ENCODE data around the gene LRRC32. TPM values are rescaled to one million over a fixed set of nuclear protein-coding genes. Genes with fewer than 3 reads are reported as not detected.

Gene LRRC32
- total RNA-seq, 1 donor from 2014 or later: 43.2 TPM

- DNase-seq (ENCODE audit: low spot score in 2 of 2, unreplicated experiment in 2 of 2): no peak
- Mint-ChIP-seq H3K4me3 (no peak overlapping the region), H3K9me3 (peaks cover 18% of the 10 kb centered on the region), H3K36me3 (no peaks in the 10 kb centered on the region), H3K27me3 (ENCODE audit: low read depth) (no peaks in the 10 kb centered on the region), H3K4me1 (peaks cover 26% of the 10 kb centered on the region), H3K27ac (no peak overlapping the region)
- no peak for TF ChIP-seq CTCF (IDR thresholded peaks at IDR 0.05; ENCODE audit: unreplicated experiment)
Measured at GRCh38 chr11:76708972-76709660, 38.6 kb upstream of the LRRC32 start.

- TF ChIP-seq CTCF (IDR thresholded peaks at IDR 0.05; ENCODE audit: unreplicated experiment): no peak
- H3K27me3 Mint-ChIP-seq (ENCODE audit: low read depth): no peaks in the 10 kb centered on the region
- H3K9me3 Mint-ChIP-seq: peaks cover 18% of the 10 kb centered on the region
- no peak for DNase-seq (ENCODE audit: low spot score in 2 of 2, unreplicated experiment in 2 of 2)
- no peak overlapping the region for H3K27ac Mint-ChIP-seq
- H3K36me3 Mint-ChIP-seq: no peaks in the 10 kb centered on the region
- peaks cover 26% of the 10 kb centered on the region for H3K4me1 Mint-ChIP-seq
- no peak overlapping the region for H3K4me3 Mint-ChIP-seq
Measured at GRCh38 chr11:76707293-76707825, 36.8 kb upstream of the LRRC32 start.

- H3K4me1 Mint-ChIP-seq: peaks cover 26% of the 10 kb centered on the region
- H3K4me3 Mint-ChIP-seq: no peak overlapping the region
- no peak overlapping the region for H3K27ac Mint-ChIP-seq
- H3K36me3 Mint-ChIP-seq: no peaks in the 10 kb centered on the region
- TF ChIP-seq CTCF (IDR thresholded peaks at IDR 0.05; ENCODE audit: unreplicated experiment): no peak
- DNase-seq (ENCODE audit: low spot score in 2 of 2, unreplicated experiment in 2 of 2): no peak
- H3K9me3 Mint-ChIP-seq: peaks cover 18% of the 10 kb centered on the region
- no peaks in the 10 kb centered on the region for H3K27me3 Mint-ChIP-seq (ENCODE audit: low read depth)
Measured at GRCh38 chr11:76706667-76707066, 36.1 kb upstream of the LRRC32 start.

- Mint-ChIP-seq H3K4me3 (no peak overlapping the region), H3K27ac (no peak overlapping the region), H3K4me1 (peaks cover 21% of the 10 kb centered on the region), H3K27me3 (ENCODE audit: low read depth) (no peaks in the 10 kb centered on the region), H3K36me3 (no peaks in the 10 kb centered on the region), H3K9me3 (peaks cover 18% of the 10 kb centered on the region)
- no peak for DNase-seq (ENCODE audit: low spot score in 2 of 2, unreplicated experiment in 2 of 2)
- TF ChIP-seq CTCF (IDR thresholded peaks at IDR 0.05; ENCODE audit: unreplicated experiment): no peak
Measured at GRCh38 chr11:76705826-76706225, 35.3 kb upstream of the LRRC32 start.

- H3K27ac Mint-ChIP-seq: no peak overlapping the region
- TF ChIP-seq CTCF (IDR thresholded peaks at IDR 0.05; ENCODE audit: unreplicated experiment): no peak
- peaks cover 23% of the 10 kb centered on the region for H3K4me1 Mint-ChIP-seq
- no peak overlapping the region for H3K4me3 Mint-ChIP-seq
- H3K27me3 Mint-ChIP-seq (ENCODE audit: low read depth): no peaks in the 10 kb centered on the region
- H3K36me3 Mint-ChIP-seq: no peaks in the 10 kb centered on the region
- no peak for DNase-seq (ENCODE audit: low spot score in 2 of 2, unreplicated experiment in 2 of 2)
- H3K9me3 Mint-ChIP-seq: peaks cover 18% of the 10 kb centered on the region
Measured at GRCh38 chr11:76704171-76704948, 33.8 kb upstream of the LRRC32 start.

All from mesothelial cell of epicardium (in vitro differentiated cells).